GM21786 (cell line): ENCODE measurements around the gene ZDHHC8.

Experiments used
- ATAC-seq: cut with Tn5 transposase; IDR thresholded peaks from one replicate; pipeline ENCODE4 v1.9.1; 2021; ENCODE audit not compliant: unreplicated experiment

The ZDHHC8 gene

DNA sequence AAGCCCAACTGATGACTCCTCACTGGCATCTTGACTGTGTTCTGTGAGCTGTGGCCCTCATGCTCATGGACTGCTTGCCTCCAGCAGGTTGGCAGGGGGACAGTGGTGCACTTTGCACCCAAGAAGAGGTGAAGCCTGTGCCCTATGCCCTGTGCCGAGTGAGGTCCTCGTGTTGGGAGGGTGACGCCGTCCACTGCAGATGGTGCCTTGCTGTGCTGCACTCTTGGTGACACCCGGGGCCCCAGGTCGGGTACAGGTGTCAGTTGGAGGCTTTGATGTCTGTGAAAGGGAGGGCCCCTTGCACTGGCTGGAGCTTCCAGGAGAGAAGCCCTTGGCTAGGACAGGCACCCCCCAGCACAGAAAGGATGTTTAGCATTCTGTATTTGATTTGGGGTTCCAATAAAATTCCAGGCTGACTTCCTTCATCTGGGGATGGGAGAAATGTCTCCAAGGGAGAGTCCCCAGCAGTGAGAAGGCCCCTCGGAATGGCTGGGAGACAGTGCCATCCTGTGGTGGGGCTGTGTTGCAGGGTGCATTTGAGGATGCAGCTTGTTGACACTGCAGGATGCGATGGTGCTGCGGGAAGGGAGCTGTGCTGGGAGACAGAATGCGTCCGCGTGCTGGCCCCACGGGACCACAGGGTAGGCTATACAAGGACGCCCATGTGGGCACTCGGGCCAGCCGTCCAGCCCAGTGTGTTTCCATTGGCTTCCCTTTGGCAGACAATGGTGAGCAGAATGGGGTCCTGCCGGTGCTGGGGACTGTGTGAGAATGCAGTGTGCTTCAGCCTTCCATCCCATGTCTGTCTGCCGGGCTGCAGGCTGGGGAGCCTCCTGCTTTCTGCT, 2.5 kb upstream of the ZDHHC8 start:
- no peak for ATAC-seq

DNA sequence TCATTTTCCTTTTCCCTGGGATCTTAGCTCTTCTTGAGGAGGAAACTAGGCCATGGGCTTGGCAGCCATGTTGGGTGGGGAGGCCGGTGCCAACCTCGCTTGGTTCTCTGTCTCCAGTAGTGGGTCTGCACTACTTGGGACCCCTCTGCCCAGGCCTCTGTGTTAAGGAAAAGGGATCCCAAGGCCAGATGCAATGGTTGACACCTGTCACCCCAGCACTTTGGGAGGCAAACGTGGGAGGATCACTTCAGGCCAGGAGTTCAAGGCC, 1.9 kb upstream of the ZDHHC8 start:
- no peak for ATAC-seq

DNA sequence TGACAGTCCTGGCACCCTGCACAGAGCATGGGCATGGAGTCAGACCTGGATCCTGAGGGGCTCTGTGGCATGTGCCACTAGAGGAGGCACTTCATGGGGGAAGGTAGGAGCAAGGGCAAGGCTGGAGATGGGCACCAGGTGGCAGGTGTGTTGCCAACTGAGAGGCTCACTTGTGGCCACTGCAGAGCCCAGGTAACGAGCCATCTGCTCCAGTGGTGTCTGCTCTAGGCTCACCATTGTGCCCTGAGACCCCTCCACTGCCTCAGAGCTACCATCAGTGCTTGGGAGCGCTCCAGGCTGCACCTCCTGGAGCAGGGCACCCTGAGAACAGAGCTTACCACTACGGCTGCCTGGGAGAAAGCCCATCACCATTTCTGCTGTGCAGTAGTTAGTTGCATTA, 1.3 kb upstream of the ZDHHC8 start:
- no peak for ATAC-seq

DNA sequence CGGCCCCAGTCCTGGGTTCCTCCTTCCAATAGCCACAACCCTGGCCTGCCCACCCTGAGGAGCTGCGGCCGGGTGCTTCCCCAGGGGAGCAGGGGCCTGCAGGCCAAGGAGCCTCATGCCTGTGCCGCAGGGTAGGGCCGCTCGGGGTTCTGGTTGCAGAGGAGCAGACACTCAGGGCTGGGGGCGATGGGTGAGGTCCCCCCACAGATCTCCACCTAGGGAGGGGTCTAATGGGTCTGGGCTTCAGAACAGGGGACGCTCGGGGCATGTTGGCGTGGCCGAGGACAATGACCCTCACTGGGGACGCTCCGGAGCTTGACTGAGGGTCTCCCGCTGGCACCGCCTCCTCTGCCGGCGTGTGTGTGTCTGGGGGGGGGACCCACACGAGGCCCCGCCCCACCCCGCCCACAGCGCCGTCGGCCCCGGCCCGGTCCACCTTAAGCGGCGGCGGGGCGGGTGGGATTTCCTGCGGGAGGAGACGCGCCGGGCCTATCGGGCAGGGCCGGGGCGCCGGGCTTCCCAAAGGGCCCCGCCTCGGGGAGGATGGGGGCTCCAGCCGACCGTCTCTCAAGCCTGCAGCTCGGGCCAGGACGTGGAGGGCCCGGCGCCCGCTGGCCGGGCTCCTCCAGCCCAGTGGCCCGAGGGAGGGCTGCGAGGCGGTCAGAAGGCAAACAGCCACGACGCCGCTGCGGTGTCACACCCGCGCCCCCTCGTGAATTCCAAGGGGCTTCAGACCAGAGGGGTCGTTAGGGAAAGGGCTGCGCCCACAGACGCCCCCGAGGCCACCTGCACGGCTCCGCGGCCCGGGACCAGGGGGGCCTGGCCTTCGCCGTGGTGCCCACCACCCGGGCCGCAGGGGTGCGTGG, 640 bp upstream of the ZDHHC8 start:
- peak; percentile 47 for ATAC-seq

- peak; percentile 2 for ATAC-seq
These were observed 468 bp downstream of the ZDHHC8 start for GRCh38 chr22:20131859-20132685.

DNA sequence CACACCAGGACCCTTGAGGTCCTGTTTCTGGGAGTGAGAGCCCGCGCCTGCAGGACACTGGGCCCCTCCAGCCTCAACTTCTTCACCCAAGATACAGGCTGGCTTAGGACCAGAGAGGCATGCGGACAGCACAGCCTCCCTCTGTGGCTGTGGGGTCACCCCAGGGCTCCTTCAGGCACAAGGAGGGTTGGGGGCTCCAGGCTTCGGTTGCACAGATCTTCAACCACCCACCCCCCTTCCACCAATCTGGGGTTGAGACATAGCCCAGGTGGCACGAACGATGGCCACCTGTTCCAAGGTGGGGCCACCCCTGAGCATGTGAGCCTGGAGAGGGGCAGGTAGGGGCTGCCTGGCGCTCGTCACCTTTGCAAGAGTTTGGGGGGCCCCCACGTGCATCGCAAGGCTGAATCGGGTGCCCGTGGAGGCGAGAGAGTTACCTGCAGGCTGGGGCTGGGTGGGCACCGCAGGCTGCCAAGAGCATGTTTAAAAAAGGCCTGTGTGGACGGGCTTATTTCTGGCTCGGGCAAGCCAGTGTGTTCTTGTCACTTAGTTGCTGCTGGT, 1.2 kb downstream of the ZDHHC8 start:
- no peak for ATAC-seq

- no peak for ATAC-seq
These were observed 2.4 kb downstream of the ZDHHC8 start for GRCh38 chr22:20133930-20134549.

GRCh38 chr22:20135265-20135664, 3.7 kb downstream of the ZDHHC8 start:
- no peak for ATAC-seq

DNA sequence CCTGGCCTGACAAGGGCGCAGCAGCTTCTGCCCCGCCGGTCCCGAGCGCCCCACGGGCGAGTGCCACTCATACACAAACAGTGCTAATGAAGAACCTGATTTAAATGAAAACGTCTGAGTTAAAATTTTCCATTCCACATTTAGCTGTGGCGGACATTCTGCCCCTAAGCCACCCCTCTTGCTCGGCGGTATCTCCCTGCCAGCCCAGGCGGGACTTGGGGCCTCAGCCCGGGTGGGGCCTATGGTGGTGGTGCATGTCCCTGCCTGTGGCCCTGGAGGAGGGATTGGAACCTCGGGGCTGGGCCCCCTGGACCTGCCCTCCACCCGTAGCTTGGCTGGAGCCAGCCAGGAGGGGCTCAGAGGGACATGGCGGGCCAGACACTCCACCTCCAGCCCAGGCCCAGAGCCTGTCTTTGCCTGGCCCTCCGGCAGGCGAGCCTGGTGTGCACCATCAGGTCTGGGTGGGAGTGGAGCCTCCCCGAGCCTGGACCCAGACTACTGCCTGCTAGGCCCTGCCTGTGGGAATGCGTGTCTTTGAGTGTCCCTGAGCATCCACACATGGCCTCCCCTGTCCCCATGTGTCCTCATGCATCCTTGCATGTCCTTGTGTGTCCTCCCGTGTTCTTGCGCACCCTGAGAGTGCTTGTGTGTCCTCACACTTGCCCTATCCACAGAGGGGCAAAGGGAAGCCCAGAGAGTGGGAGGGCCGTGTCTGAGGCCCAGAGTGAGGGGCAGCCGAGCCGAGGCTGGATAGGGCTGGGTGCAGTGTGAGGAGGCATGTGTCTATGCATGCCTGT, 4.4 kb downstream of the ZDHHC8 start:
- no peak for ATAC-seq

DNA sequence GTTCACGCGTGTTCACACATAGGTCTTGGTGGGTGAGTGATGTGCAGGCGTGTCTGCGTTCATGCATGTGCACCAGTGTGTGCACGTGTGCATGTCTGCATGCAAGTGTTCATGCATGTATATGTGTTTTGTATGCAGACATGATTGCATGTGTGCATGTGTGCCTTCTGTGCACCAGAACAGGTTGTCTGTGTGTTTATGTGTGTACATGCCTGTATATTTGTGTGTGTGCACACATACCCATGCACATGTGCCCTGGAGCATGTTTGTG, 4.9 kb downstream of the ZDHHC8 start:
- no peak for ATAC-seq

DNA sequence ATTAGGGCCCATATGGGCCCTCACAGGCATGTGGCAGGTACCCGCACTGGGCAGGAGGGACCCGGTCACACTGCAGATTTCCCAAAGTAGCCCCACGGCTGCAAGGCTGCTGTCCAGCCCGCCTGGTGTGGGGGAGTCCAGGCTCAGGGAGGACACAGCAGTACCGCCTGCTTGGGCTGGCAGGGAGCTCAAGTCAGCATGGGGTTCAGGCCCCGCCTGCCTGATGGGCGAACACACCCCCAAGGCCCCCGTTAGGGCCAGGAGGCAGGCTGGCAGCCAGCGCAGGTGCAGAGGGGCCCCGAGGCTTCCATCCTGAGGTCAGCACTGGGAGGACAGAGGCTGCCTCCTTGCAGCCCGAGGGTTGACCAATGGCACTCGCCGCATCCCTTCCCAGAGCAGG, 5.5 kb downstream of the ZDHHC8 start:
- no peak for ATAC-seq

GRCh38 chr22:20137671-20138416, 6.2 kb downstream of the ZDHHC8 start:
- no peak for ATAC-seq

DNA sequence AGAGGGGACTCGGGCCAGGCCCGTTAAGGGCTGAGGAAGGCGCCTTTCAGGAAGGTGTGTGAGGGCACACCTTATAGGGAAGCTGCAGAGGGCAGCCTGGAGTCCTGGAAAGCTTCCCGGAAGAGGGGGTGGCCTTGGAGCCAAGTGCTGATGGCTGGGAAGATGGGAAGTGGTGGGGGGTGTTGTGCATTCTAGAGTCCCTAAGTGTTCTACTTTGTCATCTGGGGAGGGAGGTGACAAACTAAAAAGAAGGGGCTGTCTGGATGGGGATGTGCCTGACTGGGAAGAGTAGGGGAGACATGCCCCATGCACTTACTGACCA, 6.8 kb downstream of the ZDHHC8 start:
- ATAC-seq: no peak

DNA sequence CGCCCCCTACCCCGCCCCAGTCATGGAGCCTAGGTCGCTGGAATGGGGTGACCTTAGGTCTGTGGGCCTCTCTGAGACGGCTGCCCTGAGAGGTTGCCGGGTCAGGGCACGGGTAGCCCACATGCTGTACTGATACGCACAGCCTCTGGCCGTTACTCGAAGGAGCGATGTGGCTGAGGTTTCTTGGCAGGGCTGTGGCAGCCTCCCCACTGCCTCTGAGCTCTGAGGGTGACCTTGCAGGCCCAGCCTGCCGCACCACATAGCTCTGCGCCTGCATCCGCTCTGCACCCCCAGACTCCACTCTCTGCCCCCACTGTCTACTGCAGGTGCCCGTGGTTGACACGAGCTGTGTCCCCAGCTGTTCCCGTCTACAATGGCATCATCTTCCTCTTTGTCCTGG, 7.3 kb downstream of the ZDHHC8 start:
- ATAC-seq: no peak

GRCh38 chr22:20139391-20140106, 7.9 kb downstream of the ZDHHC8 start:
- no peak for ATAC-seq

GRCh38 chr22:20140107-20140445, 8.5 kb downstream of the ZDHHC8 start:
- ATAC-seq: no peak

- no peak for ATAC-seq
These were observed 8.9 kb downstream of the ZDHHC8 start for GRCh38 chr22:20140521-20140964.

DNA sequence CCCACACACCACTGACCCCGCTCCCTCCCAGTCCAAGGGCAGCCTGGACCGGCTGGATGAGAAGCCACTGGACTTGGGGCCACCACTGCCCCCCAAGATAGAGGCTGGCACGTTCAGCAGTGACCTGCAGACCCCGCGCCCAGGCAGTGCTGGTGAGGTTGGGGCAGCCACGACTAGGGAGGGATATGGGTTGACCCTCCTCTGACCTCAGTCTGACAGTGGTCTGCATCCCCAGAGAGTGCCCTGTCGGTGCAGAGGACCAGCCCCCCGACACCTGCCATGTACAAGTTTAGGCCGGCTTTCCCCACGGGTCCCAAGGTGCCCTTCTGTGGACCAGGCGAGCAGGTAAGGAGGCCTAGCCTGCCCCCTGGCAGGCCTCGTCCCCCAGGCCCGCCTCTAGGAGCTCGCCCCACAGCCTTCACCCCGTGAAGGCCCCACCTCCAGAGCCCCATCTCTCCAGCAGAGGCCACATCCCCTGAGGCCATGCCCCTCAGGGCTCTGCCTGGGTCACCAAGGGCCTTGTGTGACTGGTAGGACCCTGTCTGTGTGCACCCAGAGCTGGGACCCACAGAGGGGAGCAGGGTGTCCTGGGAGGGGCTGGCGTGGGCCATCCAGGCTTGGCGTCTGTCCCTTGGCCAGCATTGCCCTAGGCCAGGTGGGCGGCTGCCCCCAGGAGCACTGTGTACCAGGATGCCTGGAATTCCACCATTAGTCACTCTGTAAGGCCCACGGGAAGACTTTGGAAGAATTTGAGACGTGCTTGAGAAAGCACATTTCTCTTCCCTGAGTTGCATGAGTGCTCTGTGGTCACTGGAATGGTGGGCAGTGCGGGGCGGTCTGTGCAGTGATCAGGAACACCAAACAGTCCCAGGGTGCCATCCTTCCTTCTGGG, 9.8 kb downstream of the ZDHHC8 start:
- ATAC-seq: no peak
